Ovary (tissue), 3 donors: Measurements from ENCODE around the gene TDRD9.

Source experiments
- EP300 ChIP-seq: sonication (generic); formaldehyde crosslinking; IDR thresholded peaks from one replicate; pipeline ENCODE4 v1.6.1; 2017; ENCODE audit warnings: antibody characterized with exemption
- POLR2A ChIP-seq: fragments of 450-650 bp; IDR thresholded peaks from one replicate; pipeline ENCODE4 v1.6.1; 2017; ENCODE audit warnings: antibody characterized with exemption, mild to moderate bottlenecking, moderate library complexity
- TF ChIP-seq, protein P1 (sequence below), 3 donors: fragments of 450-650 bp in 2 of 3; fragments of 200-600 bp in 1 of 3; IDR thresholded peaks; one replicate each; pipeline versions ENCODE4 v1.5.1 to v1.8.0; 2016 to 2022; ENCODE audit warnings: antibody characterized with exemption in 3 of 3, mild to moderate bottlenecking in 1 of 3
- donor health status: DM: no; HTN: no; CAD: no.

DNA sequence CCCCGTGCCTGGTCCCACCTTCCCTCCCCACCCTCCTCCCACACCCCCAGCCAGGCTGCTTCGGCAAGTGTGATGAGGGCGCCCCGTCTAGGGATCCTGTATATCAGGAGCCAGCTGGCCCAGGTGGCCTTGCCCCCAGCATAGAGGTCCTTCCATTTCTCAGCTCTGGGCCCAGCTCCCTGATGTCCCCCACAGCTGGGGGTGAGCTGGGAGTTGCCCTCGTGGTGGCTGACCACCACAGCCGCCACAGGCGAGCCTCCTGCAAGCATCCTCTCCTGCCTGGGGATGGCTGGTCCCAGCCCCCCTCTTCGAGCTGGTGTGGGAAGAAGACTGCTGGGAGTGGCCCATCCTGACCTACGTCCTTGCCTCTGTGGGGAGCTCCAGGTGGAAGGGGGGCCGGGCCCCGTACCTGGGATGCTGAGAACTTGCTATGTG lies 164.7 kb downstream of the TDRD9 start:
- TF ChIP-seq, protein P1, sequence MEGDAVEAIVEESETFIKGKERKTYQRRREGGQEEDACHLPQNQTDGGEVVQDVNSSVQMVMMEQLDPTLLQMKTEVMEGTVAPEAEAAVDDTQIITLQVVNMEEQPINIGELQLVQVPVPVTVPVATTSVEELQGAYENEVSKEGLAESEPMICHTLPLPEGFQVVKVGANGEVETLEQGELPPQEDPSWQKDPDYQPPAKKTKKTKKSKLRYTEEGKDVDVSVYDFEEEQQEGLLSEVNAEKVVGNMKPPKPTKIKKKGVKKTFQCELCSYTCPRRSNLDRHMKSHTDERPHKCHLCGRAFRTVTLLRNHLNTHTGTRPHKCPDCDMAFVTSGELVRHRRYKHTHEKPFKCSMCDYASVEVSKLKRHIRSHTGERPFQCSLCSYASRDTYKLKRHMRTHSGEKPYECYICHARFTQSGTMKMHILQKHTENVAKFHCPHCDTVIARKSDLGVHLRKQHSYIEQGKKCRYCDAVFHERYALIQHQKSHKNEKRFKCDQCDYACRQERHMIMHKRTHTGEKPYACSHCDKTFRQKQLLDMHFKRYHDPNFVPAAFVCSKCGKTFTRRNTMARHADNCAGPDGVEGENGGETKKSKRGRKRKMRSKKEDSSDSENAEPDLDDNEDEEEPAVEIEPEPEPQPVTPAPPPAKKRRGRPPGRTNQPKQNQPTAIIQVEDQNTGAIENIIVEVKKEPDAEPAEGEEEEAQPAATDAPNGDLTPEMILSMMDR (IDR thresholded peaks at IDR 0.05): no peak
- TF ChIP-seq EP300 (no peak), POLR2A (no peak)
